ENCODE measurements around the gene DBP.

DNA sequence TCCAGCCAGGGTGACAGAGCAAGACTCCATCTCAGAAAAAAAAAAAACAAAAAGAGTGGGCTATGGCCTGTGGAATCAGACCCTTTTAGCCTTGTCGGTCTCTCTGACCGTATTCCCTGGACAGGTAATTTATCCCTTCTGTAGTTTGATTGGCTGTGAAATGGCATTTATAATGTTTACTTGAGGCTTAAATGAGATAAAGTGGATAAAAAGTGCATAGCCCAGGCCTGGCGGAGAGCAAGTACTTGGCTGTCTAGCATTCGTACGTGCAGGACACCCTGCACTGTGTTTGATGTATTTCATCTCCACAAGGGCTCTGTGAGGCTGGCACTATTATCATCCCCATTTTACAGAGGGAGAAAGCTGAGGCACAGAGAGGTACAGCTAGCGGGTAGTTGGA is 28.6 kb upstream of the DBP start:
- TF ChIP-seq EZH2phosphoT487 (IDR thresholded peaks at IDR 0.05; ENCODE audit: insufficient read depth, low read depth) (no peak), EZH2 (IDR thresholded peaks at IDR 0.05; ENCODE audit: insufficient read depth, poor library complexity, severe bottlenecking) (no peak)

Data from GM23248 (cell line).